Measurements from ENCODE around the gene SUCO.

DNA sequence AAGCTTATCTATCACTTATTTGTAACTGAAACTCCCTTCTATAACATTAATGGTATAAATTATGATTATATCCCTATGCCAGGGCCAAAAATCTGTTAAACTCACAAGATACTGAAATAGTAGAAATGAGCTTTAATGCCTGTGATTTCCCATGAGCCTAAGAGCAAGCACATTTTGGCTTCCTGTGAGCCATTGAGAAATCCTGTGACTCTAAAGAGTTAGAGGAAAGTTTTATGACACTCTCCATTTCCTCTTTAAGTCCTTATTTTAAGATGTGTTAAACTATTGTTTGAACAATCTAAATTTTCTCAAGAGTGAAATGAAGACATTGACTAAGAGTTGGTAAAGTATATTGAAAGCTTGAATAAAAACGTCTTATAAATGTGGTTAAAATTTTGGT, 45.6 kb downstream of the SUCO start:
- TF ChIP-seq YY1 (IDR thresholded peaks at IDR 0.05; ENCODE audit: low read depth), result no peak
- TF ChIP-seq, protein P1, sequence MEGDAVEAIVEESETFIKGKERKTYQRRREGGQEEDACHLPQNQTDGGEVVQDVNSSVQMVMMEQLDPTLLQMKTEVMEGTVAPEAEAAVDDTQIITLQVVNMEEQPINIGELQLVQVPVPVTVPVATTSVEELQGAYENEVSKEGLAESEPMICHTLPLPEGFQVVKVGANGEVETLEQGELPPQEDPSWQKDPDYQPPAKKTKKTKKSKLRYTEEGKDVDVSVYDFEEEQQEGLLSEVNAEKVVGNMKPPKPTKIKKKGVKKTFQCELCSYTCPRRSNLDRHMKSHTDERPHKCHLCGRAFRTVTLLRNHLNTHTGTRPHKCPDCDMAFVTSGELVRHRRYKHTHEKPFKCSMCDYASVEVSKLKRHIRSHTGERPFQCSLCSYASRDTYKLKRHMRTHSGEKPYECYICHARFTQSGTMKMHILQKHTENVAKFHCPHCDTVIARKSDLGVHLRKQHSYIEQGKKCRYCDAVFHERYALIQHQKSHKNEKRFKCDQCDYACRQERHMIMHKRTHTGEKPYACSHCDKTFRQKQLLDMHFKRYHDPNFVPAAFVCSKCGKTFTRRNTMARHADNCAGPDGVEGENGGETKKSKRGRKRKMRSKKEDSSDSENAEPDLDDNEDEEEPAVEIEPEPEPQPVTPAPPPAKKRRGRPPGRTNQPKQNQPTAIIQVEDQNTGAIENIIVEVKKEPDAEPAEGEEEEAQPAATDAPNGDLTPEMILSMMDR (IDR thresholded peaks at IDR 0.05), result no peak
- no peak for TF ChIP-seq RCOR1 (IDR thresholded peaks at IDR 0.05; ENCODE audit: low read length)
- no peak for TF ChIP-seq TCF12 (IDR thresholded peaks at IDR 0.05)
- TF ChIP-seq, protein P2, sequence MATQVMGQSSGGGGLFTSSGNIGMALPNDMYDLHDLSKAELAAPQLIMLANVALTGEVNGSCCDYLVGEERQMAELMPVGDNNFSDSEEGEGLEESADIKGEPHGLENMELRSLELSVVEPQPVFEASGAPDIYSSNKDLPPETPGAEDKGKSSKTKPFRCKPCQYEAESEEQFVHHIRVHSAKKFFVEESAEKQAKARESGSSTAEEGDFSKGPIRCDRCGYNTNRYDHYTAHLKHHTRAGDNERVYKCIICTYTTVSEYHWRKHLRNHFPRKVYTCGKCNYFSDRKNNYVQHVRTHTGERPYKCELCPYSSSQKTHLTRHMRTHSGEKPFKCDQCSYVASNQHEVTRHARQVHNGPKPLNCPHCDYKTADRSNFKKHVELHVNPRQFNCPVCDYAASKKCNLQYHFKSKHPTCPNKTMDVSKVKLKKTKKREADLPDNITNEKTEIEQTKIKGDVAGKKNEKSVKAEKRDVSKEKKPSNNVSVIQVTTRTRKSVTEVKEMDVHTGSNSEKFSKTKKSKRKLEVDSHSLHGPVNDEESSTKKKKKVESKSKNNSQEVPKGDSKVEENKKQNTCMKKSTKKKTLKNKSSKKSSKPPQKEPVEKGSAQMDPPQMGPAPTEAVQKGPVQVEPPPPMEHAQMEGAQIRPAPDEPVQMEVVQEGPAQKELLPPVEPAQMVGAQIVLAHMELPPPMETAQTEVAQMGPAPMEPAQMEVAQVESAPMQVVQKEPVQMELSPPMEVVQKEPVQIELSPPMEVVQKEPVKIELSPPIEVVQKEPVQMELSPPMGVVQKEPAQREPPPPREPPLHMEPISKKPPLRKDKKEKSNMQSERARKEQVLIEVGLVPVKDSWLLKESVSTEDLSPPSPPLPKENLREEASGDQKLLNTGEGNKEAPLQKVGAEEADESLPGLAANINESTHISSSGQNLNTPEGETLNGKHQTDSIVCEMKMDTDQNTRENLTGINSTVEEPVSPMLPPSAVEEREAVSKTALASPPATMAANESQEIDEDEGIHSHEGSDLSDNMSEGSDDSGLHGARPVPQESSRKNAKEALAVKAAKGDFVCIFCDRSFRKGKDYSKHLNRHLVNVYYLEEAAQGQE (IDR thresholded peaks at IDR 0.05; ENCODE audit: low read depth, low read length), result no peak
- TF ChIP-seq JUND (IDR thresholded peaks at IDR 0.05), result no peak
- TF ChIP-seq POLR2AphosphoS5 (IDR thresholded peaks at IDR 0.05; ENCODE audit: low read depth, low read length), result no peak
- TF ChIP-seq TAF1 (IDR thresholded peaks at IDR 0.05; ENCODE audit: borderline replicate concordance, low read depth, low read length), result no peak
- no peak for TF ChIP-seq RAD21 (IDR thresholded peaks at IDR 0.05; ENCODE audit: low read length)
- no peak for TF ChIP-seq EZH2phosphoT487 (IDR thresholded peaks at IDR 0.05; ENCODE audit: borderline replicate concordance, low read depth)
- no peak for TF ChIP-seq FOSL2 (IDR thresholded peaks at IDR 0.05; ENCODE audit: borderline replicate concordance, low read depth)
- TF ChIP-seq, protein P3, sequence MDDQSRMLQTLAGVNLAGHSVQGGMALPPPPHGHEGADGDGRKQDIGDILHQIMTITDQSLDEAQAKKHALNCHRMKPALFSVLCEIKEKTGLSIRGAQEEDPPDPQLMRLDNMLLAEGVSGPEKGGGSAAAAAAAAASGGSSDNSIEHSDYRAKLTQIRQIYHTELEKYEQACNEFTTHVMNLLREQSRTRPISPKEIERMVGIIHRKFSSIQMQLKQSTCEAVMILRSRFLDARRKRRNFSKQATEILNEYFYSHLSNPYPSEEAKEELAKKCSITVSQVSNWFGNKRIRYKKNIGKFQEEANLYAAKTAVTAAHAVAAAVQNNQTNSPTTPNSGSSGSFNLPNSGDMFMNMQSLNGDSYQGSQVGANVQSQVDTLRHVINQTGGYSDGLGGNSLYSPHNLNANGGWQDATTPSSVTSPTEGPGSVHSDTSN (IDR thresholded peaks at IDR 0.05), result no peak
- TF ChIP-seq, protein P4, sequence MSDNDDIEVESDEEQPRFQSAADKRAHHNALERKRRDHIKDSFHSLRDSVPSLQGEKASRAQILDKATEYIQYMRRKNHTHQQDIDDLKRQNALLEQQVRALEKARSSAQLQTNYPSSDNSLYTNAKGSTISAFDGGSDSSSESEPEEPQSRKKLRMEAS (IDR thresholded peaks at IDR 0.05; ENCODE audit: low read depth), result no peak

All from SK-N-SH (cell line).